Hepatocyte (in vitro differentiated cells): ENCODE results near the gene OSBPL10.

Experiments
- EZH2phosphoT487 ChIP-seq: fragments of 200-600 bp; sonication (generic); IDR thresholded peaks from one replicate; pipeline ENCODE4 v1.6.1; 2018; ENCODE audit warnings: antibody characterized with exemption, mild to moderate bottlenecking, low read depth, moderate library complexity; ENCODE audit not compliant: unreplicated experiment, severe bottlenecking
- TF ChIP-seq, protein P1 (sequence below): fragments of 200-600 bp; sonication (generic); IDR thresholded peaks from 2 replicates; pipeline ENCODE4 v1.5.1; 2016; ENCODE audit warnings: antibody characterized with exemption, mild to moderate bottlenecking; ENCODE audit not compliant: poor library complexity

DNA sequence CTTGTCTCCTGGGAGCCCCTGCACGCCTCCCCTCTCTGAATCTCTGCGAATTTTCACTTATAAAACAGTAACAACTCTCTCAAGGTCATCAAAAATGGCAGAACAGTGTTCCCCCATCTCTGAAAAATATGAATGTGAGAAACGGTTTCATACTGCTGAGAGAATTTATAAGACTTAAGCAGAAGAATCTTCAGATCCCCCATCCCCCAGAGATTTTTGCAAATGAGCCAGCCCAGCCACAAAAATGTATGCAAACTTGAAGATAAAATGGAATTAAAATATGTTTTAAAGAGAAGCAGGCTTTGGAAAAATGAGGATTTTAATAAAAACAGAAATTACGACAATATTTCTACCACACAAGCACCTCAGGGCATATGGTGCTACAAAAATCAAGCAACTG, 275.3 kb downstream of the OSBPL10 start:
- TF ChIP-seq EZH2phosphoT487 = no peak
- TF ChIP-seq, protein P1, sequence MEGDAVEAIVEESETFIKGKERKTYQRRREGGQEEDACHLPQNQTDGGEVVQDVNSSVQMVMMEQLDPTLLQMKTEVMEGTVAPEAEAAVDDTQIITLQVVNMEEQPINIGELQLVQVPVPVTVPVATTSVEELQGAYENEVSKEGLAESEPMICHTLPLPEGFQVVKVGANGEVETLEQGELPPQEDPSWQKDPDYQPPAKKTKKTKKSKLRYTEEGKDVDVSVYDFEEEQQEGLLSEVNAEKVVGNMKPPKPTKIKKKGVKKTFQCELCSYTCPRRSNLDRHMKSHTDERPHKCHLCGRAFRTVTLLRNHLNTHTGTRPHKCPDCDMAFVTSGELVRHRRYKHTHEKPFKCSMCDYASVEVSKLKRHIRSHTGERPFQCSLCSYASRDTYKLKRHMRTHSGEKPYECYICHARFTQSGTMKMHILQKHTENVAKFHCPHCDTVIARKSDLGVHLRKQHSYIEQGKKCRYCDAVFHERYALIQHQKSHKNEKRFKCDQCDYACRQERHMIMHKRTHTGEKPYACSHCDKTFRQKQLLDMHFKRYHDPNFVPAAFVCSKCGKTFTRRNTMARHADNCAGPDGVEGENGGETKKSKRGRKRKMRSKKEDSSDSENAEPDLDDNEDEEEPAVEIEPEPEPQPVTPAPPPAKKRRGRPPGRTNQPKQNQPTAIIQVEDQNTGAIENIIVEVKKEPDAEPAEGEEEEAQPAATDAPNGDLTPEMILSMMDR = no peak
